ENCODE data around the gene PADI2. TPM values are rescaled to one million over a fixed set of nuclear protein-coding genes. Genes with fewer than 3 reads are reported as not detected.

The PADI2 gene
- total and polyA plus RNA-seq, 2 experiments from 2014 or later: 1.7 to 4.3 TPM

GRCh38 chr1:17069452-17070162 lies 49.6 kb downstream of the PADI2 start (continued):
- no peak for TF ChIP-seq EZH2 (IDR thresholded peaks at IDR 0.05; ENCODE audit: low read depth, unreplicated experiment)
- TF ChIP-seq EZH2phosphoT487 (IDR thresholded peaks at IDR 0.05; ENCODE audit: unreplicated experiment): no peak
- TF ChIP-seq ZNF462 (CRISPR knock-in tag; IDR thresholded peaks at IDR 0.05): no peak
- no peak for TF ChIP-seq CTCF (conservative IDR thresholded peaks at IDR 0.05; ENCODE audit: low read depth in 2 of 2)

GRCh38 chr1:17068789-17069188 lies 50.5 kb downstream of the PADI2 start:
- Histone ChIP-seq H3K4me2 (no peak overlapping the region), H2AFZ (no peak overlapping the region), H3F3A (replicated peaks; ENCODE audit: low read depth) (no peaks in the 10 kb centered on the region), H3K36me3 (ENCODE audit: insufficient read depth) (no peaks in the 10 kb centered on the region; the same call in 1 of the 2 replicates), H3K9me2 (ENCODE audit: insufficient read depth) (no peaks in the 10 kb centered on the region), H4K20me1 (replicated peaks; ENCODE audit: insufficient read depth) (no peaks in the 10 kb centered on the region), H3K4me1 (ENCODE audit: insufficient read depth) (peaks cover 4% of the 10 kb centered on the region; the same call in 1 of the 2 replicates), H3K27ac (ENCODE audit: low read depth) (no peak overlapping the region), H3K4me3 (no peak overlapping the region), H3K27me3 (ENCODE audit: insufficient read depth) (no peaks in the 10 kb centered on the region), H3K79me2 (replicated peaks; ENCODE audit: insufficient read depth) (no peaks in the 10 kb centered on the region)
- Mint-ChIP-seq H3K4me3 (no peak overlapping the region), H3K27me3 (ENCODE audit: insufficient read depth, low read depth, poor library complexity) (peaks cover 6% of the 10 kb centered on the region), H3K9me3 (peaks cover 3% of the 10 kb centered on the region; the same call in 1 of the 3 replicates), H3K36me3 (ENCODE audit: low read depth) (0 out of 3 replicates have a peak, but pooled peaks cover 2% of the 10 kb centered on the region), H3K4me1 (no peaks in the 10 kb centered on the region; the same call in 2 of the 3 replicates), H3K27ac (no peak overlapping the region)
- DNase-seq (ENCODE audit: low spot score) (no peak), ATAC-seq (no peak)
- TF ChIP-seq ZNF462 (CRISPR knock-in tag; IDR thresholded peaks at IDR 0.05) (no peak), NANOG (IDR thresholded peaks at IDR 0.05; ENCODE audit: borderline replicate concordance) (no peak), POLR2AphosphoS5 (IDR thresholded peaks at IDR 0.05; ENCODE audit: low read depth) (no peak)
